Measurements from ENCODE around the gene ANKRD13A.

DNA sequence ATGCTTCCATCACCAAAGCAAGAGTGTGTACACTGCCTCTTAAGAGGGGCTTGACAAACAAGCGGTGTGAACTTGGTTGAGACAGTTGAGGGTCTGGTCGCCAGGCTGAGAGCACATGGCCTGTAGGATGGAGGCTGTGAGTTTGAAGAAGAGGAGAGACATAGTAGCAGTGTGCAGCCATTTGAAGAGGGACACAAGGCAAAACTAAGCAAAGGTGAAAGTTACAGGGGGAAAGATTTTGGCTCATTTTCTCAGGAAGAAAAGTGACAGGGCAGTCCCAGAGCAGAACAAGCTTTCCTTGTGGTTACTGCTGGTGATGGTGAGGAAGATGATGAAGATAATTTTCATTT lies 60.4 kb downstream of the ANKRD13A start:
- TF ChIP-seq, protein P1, sequence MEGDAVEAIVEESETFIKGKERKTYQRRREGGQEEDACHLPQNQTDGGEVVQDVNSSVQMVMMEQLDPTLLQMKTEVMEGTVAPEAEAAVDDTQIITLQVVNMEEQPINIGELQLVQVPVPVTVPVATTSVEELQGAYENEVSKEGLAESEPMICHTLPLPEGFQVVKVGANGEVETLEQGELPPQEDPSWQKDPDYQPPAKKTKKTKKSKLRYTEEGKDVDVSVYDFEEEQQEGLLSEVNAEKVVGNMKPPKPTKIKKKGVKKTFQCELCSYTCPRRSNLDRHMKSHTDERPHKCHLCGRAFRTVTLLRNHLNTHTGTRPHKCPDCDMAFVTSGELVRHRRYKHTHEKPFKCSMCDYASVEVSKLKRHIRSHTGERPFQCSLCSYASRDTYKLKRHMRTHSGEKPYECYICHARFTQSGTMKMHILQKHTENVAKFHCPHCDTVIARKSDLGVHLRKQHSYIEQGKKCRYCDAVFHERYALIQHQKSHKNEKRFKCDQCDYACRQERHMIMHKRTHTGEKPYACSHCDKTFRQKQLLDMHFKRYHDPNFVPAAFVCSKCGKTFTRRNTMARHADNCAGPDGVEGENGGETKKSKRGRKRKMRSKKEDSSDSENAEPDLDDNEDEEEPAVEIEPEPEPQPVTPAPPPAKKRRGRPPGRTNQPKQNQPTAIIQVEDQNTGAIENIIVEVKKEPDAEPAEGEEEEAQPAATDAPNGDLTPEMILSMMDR (IDR thresholded peaks at IDR 0.05; ENCODE audit: insufficient read depth, low read depth, low read length): no peak
- no peak for TF ChIP-seq EZH2 (IDR thresholded peaks at IDR 0.05; ENCODE audit: insufficient read depth, low read length)

Data from astrocyte (in vitro differentiated cells and primary cell).